ENCODE results near the gene CEBPE. TPM values are rescaled to one million over a fixed set of nuclear protein-coding genes. Genes with fewer than 3 reads are reported as not detected.
A peak's percentile ranks its signal among the peaks of the same experiment; 100 is the strongest.
"Not testable (repeated sequence)": the region's sequence is repeated elsewhere in the genome, so short reads cannot be mapped to it uniquely, and the experiment has no call there.

Gene CEBPE
- total RNA-seq, 1 experiment from 2014 or later = not detected

DNA sequence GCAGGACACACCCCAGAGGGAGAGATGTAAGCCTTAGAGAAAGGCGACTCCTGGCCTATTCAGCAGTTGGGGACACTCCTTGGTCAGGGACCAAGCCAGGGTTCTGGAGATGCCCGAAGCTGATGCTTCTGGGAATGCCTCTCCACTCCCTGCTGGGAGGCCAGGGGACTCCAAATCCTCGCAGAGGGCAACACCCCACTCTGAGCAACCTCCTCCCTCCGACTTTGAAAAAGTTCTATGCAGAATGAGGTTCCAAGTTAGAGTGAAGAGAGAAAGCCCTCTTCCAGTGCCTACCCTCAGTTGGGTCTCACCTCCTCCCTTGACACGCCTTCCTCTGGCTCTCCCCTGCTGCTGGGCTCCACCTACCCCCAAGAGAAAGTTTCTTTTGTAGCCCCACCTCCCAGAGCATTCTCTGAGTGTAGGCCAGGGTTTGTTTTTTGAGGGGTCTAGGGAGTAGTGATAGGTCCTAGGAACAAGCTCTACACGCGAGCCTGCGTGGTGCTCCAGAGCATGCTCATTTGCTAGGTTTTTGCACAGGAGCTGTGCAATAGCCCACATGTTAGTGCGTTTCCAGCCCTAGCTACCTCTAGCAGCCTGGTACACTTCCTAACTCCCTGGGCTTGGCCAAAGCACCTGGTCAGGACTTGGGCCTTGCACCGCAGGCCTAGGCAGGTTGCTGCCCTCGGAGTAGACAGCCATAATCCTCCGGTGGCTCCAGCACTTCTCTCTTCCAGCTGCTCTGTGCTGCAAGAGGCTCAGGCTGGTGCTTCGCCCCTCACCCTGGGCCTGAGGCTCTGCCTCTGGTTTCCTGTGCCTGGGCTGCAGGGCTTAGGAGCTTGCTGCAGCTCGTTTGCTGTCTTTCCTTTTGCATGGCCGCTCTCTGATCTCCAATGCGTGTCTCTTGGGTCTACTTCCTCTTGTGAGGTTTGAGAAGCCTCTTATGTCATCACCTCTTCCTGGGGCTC, 590 bp upstream of the CEBPE start:
- H3K4me3 ChIP-seq (ENCODE audit: insufficient read depth, low read depth, low read length) = no peak overlapping the region
- H3K36me3 ChIP-seq (replicated peaks; ENCODE audit: control insufficient read depth, insufficient read depth, low read length) = no peaks in the 10 kb centered on the region
- H3K27me3 ChIP-seq (ENCODE audit: control insufficient read depth, insufficient read depth, low read length) = no peaks in the 10 kb centered on the region
- no peak for DNase-seq

DNA sequence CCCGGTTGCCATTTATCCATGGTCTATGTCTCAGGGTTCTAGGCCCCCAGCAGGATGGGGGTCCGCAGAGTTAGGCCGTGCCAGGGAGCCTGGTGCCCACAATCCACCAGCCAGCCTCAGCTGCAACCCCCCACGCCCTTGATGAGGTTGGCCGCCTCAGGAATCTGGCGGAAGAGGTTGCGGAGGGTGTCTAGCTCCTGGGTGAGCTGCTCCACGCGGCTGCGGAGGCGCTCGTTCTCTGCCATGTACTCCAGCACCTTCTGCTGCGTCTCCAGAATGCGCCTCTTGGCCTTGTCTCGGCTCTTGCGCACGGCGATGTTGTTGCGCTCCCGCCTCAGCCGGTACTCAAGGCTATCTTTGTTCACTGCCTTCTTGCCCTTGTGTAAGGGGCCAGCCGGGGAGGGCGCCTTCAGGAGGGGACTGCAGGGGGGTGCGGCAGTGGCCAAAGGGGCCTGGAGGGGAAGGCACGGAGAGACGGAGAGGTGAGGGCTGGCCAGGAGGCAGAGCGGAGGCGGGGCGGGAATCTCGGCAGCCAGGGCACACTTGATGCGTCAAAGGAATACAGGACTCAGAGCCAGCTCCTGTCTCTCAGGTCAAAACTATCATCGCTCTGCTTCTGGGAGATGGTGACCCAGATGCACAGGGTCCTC, 1.6 kb downstream of the CEBPE start:
- no peak overlapping the region for H3K4me3 ChIP-seq (ENCODE audit: insufficient read depth, low read depth, low read length)
- H3K36me3 ChIP-seq (replicated peaks; ENCODE audit: control insufficient read depth, insufficient read depth, low read length) = no peaks in the 10 kb centered on the region
- H3K27me3 ChIP-seq (ENCODE audit: control insufficient read depth, insufficient read depth, low read length) = no peaks in the 10 kb centered on the region
- DNase-seq = peak; percentile 63

DNA sequence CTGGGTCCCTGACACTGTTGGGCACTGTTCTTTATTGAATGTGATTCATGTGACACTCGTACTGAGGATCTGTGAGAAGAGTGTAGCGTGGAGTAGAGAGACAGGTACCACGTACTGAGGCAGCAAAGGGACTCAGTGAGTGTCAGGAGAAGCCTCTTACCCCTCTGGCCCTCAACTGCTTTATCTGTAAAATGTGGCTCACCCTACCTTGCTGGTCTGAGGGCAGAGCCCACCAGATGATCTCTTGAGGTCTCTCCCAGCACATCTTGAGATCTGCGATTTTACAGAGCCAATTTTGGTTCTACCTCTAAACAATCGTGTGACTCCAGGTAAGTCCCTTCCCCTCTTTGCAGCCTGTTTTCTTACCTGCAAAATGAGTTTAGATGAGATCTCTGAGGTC, 3.1 kb downstream of the CEBPE start:
- Histone ChIP-seq H3K27me3 (ENCODE audit: control insufficient read depth, insufficient read depth, low read length) (no peaks in the 10 kb centered on the region; the same call in 1 of the 2 replicates), H3K36me3 (replicated peaks; ENCODE audit: control insufficient read depth, insufficient read depth, low read length) (no peaks in the 10 kb centered on the region), H3K4me3 (ENCODE audit: insufficient read depth, low read depth, low read length) (no peak overlapping the region)
- DNase-seq = no peak

DNA sequence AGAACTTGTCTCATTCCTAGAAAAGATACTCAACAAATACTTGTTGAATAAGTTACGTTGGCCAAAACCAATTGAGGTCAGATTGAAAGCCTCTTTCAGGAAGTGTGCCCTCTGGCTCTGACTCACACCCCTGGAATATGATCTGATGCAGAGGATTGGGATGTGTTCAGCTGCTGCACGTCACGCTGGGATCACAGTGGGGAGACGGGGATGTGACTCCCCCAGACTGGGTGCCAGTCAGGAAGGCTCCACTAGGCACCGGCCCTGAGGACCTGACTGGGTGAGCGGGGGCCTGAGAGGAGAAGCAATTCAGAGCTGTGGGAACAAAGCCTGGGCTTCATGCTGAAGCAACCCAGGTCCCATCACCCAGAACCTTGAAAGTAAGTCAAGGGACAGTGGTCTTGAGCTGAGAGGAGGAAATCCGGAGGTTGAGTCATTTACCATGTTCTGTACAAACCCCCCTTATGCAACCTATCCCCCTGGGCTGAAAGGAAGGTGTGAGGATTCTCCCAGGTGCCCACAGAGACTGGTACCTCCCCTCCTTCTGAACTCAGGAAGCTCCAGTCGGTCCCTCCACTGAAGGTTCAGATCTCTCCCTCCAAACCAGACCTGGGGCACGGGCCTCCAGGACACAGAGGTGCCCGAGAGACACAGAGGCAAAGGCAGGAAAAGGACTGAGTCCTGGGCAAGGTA, 3.9 kb downstream of the CEBPE start:
- Histone ChIP-seq H3K4me3 (ENCODE audit: insufficient read depth, low read depth, low read length) (no peak overlapping the region), H3K36me3 (replicated peaks; ENCODE audit: control insufficient read depth, insufficient read depth, low read length) (no peaks in the 10 kb centered on the region), H3K27me3 (ENCODE audit: control insufficient read depth, insufficient read depth, low read length) (no peaks in the 10 kb centered on the region; the same call in 1 of the 2 replicates)
- DNase-seq = no peak

DNA sequence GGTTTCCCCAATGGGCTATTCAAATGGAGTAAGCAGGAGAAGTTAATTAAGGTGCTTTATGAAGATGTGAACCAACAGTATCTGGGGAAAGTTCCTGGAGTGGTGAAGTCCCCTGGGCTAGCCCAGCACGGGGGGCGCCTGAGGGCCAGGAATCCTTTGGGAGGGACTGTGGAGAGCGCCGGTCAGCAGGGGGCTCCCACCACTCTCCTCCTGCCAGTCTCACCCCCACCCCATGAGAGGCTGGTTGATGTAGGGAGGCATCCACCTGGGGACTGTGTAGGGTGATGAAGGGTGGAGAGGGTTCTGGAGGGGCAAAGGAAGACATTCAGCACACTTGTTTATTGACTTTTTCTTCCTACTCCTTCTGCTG, 4.4 kb downstream of the CEBPE start:
- H3K27me3 ChIP-seq (ENCODE audit: control insufficient read depth, insufficient read depth, low read length) = no peaks in the 10 kb centered on the region; the same call in 1 of the 2 replicates
- H3K4me3 ChIP-seq (ENCODE audit: insufficient read depth, low read depth, low read length) = no peak overlapping the region
- DNase-seq = no peak
- H3K36me3 ChIP-seq (replicated peaks; ENCODE audit: control insufficient read depth, insufficient read depth, low read length) = no peaks in the 10 kb centered on the region

DNA sequence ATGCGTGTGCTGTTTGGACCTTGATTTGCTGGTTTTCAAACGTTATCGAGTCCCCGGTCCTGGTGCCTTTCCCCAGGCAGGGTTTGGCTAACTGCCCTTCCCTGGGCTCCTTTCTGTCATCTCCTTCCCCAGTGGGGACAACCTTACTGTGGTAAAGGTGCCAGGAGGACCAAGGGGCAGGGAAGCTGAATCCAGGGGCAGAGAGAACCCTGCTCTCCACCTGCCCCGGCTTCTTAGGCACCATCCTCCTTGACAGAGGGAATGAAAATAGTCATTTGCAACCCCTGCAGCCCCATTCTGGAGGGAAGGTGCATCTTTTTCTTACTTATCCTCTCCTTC, 5.0 kb downstream of the CEBPE start:
- H3K4me3 ChIP-seq (ENCODE audit: insufficient read depth, low read depth, low read length) = no peak overlapping the region
- DNase-seq = no peak
- H3K36me3 ChIP-seq (replicated peaks; ENCODE audit: control insufficient read depth, insufficient read depth, low read length) = no peaks in the 10 kb centered on the region
- H3K27me3 ChIP-seq (ENCODE audit: control insufficient read depth, insufficient read depth, low read length) = no peaks in the 10 kb centered on the region; the same call in 1 of the 2 replicates

DNA sequence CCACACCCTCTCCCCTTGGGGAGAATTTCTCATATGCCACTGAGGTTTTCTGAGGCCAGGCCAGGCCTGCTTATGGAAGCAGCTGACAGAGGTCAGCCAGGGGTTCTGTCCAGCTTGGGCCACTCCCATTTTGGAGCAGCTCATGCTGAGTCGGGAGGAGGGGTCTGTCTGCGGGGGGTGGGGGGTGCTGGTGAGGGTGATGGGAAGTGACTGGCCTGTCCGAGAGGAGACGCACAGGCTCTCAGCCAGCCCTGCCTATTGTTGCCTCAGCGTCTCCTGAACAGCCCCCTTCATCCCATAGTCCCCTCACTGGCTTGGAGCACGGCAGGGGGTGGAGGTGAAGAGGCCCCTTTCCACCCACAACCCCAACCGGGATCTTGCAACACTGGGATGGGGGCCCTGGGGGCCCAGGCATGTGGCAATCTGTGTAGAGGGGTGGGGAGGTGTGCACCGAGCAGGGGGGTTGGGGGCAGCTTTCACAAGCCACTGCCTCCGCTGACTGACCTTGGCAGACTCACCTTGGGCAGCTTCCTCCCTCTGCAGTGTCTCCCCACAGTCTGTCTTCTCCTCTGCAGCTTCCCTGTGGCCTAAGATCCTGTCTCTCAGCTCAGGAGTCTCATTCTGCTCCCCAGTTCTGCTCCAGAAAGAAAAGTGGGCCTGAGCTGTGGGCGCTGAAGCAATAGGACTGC, 5.5 kb downstream of the CEBPE start:
- no peaks in the 10 kb centered on the region for H3K36me3 ChIP-seq (replicated peaks; ENCODE audit: control insufficient read depth, insufficient read depth, low read length)
- no peak overlapping the region for H3K4me3 ChIP-seq (ENCODE audit: insufficient read depth, low read depth, low read length)
- DNase-seq = peak; percentile 71
- H3K27me3 ChIP-seq (ENCODE audit: control insufficient read depth, insufficient read depth, low read length) = no peaks in the 10 kb centered on the region; the same call in 1 of the 2 replicates

DNA sequence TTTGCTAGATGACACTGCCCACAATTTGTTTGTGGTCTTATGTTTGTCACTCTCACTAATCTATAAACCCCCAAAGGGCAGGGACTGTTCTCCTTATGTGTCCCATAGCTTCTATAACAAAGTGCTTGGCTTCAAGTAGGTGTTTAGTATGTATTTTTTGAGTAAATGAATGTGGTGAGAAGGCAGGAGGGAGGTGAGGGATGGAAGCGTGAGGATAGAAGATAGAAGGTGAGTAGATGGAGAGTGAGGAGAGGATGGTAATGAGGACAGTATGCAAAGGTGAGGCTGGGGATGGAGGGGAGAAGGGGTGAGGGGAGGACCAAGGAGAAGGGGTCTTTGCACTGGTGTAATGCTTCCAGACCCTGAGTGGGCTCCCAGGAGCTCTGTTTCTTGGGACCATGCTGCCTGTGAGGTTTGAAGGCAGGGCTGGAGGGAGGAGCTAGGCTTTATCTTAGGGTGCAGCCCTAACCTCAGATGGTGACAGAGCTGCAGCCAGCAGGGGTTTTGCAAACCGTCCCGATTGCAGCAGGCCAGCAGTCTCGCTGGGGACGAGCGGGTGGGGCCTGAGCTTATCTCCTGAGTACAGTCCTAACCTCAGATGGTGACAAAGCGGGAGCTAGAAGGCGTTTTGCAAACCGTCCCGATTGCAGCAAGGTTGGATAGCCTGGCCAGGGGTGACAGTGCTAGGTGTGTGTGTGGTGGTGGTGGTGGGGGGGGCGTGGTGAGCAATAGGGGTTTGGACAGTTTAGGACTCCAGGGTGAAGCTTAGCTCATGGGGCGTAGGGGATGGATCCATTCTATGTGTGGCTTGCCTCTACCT, 6.5 kb downstream of the CEBPE start:
- H3K27me3 ChIP-seq (ENCODE audit: control insufficient read depth, insufficient read depth, low read length) = no peaks in the 10 kb centered on the region; the same call in 1 of the 2 replicates
- no peak for DNase-seq
- H3K4me3 ChIP-seq (ENCODE audit: insufficient read depth, low read depth, low read length) = no peak overlapping the region
- H3K36me3 ChIP-seq (replicated peaks; ENCODE audit: control insufficient read depth, insufficient read depth, low read length) = no peaks in the 10 kb centered on the region

DNA sequence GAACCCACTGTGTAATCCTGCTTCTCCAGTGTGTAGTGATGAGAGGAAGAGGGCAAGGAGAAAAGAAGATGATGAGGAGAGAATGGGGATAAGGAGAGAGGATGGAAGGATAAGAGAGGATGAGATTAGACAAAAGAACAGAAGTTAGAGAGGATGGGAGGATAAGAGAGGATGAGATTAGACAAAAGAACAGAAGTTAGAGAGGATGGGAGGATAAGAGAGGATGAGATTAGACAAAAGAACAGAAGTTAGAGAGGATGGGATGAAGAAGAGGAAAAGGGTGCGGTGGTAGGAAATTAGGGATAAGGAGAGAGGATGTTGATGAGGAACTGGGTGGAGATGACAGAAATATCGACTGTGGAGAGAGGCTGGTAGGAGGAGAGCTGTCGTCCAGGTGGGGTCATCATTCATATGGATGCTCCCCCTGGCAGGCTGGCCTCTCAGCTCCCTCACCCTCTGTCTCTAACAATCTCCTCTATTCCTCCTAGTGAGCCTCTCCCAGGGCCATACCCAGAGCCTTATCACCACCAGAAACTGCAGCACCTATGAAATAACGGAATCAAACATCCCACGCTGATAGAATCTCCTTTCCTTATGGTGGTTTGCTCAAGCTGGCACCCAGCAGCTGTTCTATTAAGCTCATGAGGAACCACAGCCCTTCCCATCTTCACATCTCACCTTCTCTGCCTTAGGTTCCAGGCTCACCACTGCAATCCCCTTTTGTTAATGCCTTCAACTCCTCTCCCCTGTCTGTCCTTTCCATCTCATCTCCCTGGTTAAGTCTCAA, 8.3 kb downstream of the CEBPE start:
- no peak for DNase-seq
- Histone ChIP-seq H3K36me3 (replicated peaks; ENCODE audit: control insufficient read depth, insufficient read depth, low read length) (no peaks in the 10 kb centered on the region), H3K27me3 (ENCODE audit: control insufficient read depth, insufficient read depth, low read length) (no peaks in the 10 kb centered on the region; the same call in 1 of the 2 replicates), H3K4me3 (ENCODE audit: insufficient read depth, low read depth, low read length) (no peak overlapping the region)

DNA sequence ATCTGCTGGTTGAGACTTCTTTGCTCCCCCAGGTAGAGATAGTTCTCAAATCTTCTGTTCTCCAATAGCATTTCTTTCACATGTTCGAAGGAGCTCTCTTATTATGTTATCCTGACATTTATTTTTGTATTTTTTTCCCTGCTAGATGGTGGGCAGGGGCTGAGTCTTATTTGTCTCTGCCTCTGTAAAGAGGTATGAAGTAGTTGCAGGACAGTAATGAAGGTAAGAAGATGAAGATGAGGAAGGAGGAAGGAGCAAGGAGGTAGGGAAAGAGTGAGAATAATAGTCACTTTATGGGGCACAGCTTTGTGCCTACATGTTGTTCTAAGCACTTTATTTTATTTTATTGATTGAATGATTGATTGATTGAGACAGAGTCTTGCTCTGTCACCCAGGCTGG, 9.3 kb downstream of the CEBPE start:
- Histone ChIP-seq H3K4me3 (ENCODE audit: insufficient read depth, low read depth, low read length) (no peak overlapping the region), H3K27me3 (ENCODE audit: control insufficient read depth, insufficient read depth, low read length) (no peaks in the 10 kb centered on the region; the same call in 1 of the 2 replicates), H3K36me3 (replicated peaks; ENCODE audit: control insufficient read depth, insufficient read depth, low read length) (no peaks in the 10 kb centered on the region)
- DNase-seq = no peak

DNA sequence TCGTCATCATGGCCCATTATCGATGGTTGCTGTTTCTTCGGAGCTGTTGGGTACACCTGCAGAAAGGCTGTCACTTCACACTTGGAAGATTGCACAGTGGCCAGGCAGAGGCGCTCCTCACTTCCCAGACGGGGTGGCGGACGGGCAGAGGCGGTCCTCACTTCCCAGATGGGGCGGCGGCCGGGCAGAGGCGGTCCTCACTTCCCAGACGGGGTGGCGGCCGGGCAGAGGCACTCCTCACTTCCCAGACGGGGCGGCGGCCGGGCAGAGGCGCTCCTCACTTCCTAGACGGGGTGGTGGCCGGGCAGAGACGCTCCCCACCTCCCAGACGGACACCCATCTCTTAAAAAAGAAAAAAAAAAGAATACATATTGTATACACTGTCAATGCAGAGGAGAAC, 10.9 kb downstream of the CEBPE start:
- DNase-seq; H3K4me3 ChIP-seq (ENCODE audit: insufficient read depth, low read depth, low read length); H3K27me3 ChIP-seq (ENCODE audit: control insufficient read depth, insufficient read depth, low read length); H3K36me3 ChIP-seq (replicated peaks; ENCODE audit: control insufficient read depth, insufficient read depth, low read length): not testable (repeated sequence)

DNA sequence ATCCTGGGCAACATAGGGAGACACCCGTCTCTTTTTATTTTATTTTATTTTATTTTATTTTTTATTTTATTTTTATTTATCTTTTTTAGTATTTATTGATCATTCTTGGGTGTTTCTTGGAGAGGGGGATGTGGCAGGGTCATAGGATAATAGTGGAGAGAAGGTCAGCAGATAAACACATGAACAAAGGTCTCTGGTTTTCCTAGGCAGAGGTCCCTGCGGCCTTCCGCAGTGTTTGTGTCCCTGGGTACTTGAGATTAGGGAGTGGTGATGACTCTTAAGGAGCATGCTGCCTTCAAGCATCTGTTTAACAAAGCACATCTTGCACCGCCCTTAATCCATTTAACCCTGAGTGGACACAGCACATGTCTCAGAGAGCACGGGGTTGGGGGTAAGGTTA, 11.4 kb downstream of the CEBPE start:
- not testable (repeated sequence) for DNase-seq

DNA sequence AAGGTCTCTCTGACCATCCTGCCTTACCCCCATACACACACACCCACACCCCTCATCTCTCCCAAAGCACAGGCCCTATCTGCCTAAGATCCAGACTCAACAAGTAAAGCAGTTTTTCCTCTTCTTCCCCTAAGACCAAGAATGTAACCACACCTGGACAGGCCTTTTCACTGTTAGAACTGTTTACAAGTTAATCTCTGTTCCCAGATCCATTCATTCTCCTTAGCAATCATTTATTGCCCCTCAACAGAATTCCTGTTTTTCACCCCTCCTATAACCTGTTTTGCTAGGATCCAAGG, 12.4 kb downstream of the CEBPE start:
- no peaks in the 10 kb centered on the region; the same call in 1 of the 2 replicates for H3K27me3 ChIP-seq (ENCODE audit: control insufficient read depth, insufficient read depth, low read length)
- no peaks in the 10 kb centered on the region for H3K36me3 ChIP-seq (replicated peaks; ENCODE audit: control insufficient read depth, insufficient read depth, low read length)
- no peak overlapping the region for H3K4me3 ChIP-seq (ENCODE audit: insufficient read depth, low read depth, low read length)
- no peak for DNase-seq

More for the DNA sequence above, 11.4 kb downstream of the CEBPE start:
- not testable (repeated sequence) for H3K36me3 ChIP-seq (replicated peaks; ENCODE audit: control insufficient read depth, insufficient read depth, low read length); H3K27me3 ChIP-seq (ENCODE audit: control insufficient read depth, insufficient read depth, low read length); H3K4me3 ChIP-seq (ENCODE audit: insufficient read depth, low read depth, low read length)
